WI38 (cell line): ENCODE data around the gene NACAD.

Experiments used
- H3K4me3 ChIP-seq: 2 replicates; pipeline ENCODE4 v1.5.1; 2011; ENCODE audit warnings: low read depth, mild to moderate bottlenecking, control low read depth, low read length
- CTCF ChIP-seq: IDR thresholded peaks from 2 replicates; pipeline ENCODE4 v1.5.1; 2012; ENCODE audit warnings: low read depth, mild to moderate bottlenecking, control low read depth, low read length

Gene NACAD

DNA sequence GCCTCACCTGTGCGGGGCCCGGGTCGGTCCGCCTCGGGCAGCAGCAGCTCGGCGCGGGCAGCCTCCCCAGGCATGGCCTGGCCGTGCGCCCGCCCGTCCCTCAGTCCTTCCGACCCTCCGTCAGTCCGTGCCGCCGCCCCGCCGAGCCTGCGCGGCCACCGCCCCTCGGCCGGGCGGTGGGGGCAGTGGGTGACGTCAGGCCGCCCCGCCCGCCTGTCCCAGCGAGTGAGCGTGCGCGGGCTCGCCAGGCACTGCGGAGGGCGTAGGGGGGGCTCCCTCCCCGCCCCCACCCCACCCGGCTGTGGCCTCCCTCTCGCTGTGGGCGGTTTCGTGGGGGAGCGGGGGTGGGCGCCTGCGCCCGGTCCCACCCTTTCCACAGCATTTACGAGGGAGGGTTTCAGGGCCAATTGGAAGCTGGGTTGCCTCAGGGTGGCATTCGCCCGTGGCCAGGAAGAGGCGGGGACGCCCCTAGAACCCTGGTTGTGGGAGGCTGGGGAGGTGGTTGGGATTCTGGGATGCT, at the start of gene NACAD:
Gene NACAD, minus strand, starts transcription at position 149 of the 520 bp plus-strand sequence. Its CDS starts 75 bp downstream, at position 74.
- TF ChIP-seq CTCF: no peak
- peak within 1 kb of the TSS; percentile 66 for H3K4me3 ChIP-seq

DNA sequence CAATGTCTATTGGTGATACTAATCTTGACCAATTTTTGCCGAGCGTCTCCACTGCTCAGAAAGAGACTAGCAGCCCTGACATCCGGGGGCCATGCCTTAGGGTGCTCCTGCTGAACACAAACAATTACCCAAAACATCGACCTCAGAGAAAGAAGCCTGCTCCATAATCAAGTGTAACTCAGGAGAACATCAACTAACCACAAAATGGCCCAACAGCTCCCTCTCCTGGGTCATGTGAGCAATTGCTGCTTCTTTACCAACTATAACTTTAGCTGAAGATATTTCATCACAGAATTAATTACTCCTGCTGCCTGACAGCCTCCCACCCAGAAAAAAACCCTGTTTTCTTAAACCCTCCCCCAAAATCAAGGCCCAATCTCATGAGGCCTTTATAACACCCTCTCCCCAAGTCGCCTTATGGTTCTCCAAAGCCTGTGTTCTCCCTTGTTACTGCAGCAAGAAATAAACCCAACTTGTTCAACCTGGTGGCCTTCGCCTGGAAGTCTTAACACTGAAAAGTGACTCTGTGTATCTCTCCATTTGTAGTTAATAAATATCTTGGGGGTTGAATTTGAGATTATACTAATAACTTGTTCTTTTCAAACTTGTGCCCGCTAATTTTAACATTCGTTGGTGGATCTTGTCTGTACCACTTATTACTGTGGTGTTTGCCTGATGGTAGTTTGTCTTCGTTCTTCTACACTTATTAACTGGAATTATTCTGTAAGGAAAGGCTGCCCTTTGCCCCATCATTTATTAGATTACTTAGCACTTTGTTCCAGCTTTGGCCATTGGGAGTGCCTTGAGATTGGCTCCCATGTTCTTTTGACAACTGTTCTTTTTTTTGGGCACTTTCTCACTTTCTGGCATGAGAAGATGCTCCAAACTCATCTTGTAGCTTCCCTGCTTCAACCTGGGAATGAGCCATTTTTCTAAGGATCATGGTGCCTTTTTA, 47.6 kb upstream of the NACAD start:
- TF ChIP-seq CTCF: peak; percentile 74
- no peak overlapping the region for H3K4me3 ChIP-seq

GRCh38 chr7:45133877-45134276, 45.1 kb upstream of the NACAD start:
- TF ChIP-seq CTCF: no peak
- no peak overlapping the region for H3K4me3 ChIP-seq

DNA sequence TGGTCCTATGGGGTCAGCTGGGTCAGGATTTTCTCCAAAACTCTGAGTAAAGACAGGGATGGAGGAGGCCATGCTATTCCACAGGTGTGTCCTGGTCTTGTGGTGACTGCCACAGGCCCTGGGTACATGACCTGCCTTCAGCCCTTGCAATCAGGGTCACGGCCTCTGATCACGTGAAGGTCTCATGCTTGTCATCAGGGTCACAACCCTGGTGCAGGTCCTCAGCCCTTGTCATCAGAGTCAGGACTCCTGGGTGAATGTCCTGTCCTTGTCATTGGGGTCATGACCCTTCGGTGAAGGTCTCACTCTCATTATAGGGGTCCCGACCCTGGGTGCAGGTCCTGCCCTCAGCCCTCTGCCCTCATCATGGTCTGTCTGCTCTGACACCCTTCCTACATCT, 44.6 kb upstream of the NACAD start:
- no peak overlapping the region for H3K4me3 ChIP-seq
- no peak for TF ChIP-seq CTCF

DNA sequence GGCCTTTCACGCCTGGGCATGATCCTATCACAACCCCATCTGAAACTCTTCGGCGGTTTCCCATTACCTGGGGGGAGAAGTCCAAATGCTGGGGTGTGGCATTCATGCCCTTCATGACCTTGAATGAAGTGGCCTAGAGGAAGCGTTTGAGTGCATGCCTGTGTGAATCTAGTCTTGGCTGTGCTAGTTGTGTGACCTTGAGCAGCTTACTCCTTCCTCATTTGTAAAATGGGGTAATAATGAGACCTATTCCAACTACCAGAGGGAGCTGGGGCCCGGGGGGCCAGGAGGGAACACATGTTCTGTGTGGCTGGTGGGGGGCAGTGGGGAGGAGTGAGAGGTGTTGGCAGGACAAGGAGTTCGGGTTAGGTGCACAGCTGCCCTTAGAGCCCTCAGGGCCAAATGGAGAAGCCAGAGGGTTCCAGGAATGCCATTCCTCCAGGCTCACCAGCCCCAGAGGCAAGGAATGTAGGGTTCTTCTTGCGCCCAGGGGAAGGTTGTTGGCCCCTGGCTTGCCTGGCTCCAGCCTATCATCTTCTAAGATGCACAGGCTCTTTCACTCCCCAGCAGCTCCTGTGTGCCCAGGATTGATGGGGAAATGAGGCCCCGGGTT, 44.0 kb upstream of the NACAD start:
- no peak for TF ChIP-seq CTCF
- H3K4me3 ChIP-seq: no peak overlapping the region

DNA sequence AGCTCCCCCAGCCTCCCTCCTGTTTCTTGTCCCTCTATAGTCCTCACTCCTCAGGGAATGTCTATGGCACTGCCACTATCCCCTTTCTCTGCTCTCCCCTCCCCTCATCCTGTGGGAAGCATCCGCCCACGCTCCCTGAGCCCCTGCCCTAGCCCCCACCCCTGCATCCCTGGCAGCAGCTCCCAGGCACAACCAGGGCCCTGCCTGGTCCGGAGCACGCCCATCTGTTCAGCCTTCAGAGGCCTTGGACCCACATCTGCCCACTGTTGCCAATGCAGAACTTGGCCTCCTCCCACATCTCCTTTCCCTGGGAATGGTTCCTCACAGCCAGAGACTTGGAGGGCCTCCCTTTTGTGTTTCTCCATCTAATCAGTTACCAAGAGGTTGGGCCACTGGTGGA, 43.1 kb upstream of the NACAD start:
- no peak overlapping the region for H3K4me3 ChIP-seq
- TF ChIP-seq CTCF: no peak

DNA sequence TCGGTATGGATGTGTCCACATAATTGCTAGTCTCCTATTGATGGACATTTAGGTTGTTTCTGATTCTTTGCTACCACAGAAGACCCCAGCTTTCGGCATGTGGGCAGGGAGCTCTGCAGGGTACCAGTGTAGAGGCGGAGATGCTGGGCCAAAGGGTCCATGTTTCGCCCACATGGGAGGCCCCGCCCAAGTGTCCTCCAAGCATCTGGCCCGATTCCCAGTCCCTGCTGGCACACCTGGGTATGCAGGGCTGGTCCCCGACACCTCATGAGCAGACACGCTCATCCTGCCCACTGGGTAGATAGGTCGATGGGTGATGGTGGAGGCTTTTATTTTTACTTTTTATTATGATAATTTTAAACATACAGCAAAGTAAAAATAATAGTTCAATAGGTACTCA, 42.1 kb upstream of the NACAD start:
- no peak overlapping the region for H3K4me3 ChIP-seq
- TF ChIP-seq CTCF: no peak
